ENCODE measurements around the gene ZMAT3.

ZMAT3 gene

GRCh38 chr3:179018808-179019207 lies 52.8 kb downstream of the ZMAT3 start:
- DNase-seq, result no peak

- DNase-seq, result no peak
Measured at GRCh38 chr3:179016979-179017670, 54.5 kb downstream of the ZMAT3 start.

DNA sequence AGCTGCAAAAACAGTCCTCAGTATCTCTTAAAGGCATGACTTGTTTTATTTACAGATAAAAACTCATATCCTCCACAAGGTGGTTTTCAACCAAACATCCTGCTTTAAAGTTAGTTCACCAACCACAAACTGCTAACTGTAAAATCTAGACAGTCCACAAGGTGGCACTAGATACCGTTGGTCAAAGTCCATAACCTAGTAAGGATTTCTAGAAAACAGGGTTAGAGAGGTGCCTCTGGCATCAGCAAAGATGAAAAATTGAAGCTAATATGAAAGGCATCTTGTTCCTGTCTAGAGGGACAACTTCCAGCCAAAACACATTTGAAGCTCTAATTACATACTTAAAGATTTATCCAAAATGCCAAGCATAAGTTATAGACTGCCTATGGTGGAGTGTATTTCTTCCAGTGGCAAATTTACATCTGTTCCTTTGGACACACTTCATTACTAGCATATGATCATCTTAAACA lies 56.0 kb downstream of the ZMAT3 start:
- peak; percentile 46 for DNase-seq

- no peak for DNase-seq
Measured at GRCh38 chr3:179005706-179006105, 65.9 kb downstream of the ZMAT3 start.

DNA sequence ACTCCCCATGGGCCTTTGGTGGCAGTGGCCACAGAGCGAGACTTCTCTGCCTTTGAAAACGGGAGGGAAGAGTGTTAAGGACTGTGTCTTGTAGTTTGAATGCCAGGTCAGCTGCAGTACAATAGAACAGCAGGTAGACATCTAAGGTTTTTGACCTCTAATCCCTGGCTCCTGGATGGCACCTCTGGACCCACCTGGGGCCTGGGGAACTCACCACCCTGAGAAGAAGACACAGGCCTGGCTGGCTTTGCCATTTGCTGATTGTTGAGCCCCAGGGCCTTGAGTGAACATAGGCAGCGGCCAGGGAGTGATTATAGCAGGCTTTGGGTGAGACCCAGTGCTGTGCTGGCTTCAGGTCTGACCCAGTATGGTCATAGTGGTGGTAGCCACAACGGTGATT lies 66.4 kb downstream of the ZMAT3 start:
- no peak for DNase-seq

DNA sequence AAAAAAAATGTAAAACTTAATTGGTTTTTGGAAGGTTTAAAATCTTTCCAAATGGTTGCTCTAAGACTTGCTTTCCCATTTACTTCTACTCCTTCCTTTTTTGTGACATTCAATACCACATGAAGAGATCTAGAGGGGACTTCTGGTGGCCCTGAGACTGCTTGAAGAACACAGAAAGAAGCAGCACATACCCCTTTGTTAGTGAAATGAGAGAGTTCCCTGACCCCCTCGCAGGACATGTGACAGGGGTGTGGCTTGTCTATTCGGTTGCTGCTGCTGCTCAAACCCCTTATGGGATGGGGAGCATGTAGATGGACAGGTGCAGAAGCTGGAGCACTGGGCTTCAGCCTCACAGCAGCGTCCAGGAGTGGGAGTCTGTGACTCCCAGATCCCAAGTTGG lies 71.0 kb downstream of the ZMAT3 start:
- DNase-seq, result no peak

DNA sequence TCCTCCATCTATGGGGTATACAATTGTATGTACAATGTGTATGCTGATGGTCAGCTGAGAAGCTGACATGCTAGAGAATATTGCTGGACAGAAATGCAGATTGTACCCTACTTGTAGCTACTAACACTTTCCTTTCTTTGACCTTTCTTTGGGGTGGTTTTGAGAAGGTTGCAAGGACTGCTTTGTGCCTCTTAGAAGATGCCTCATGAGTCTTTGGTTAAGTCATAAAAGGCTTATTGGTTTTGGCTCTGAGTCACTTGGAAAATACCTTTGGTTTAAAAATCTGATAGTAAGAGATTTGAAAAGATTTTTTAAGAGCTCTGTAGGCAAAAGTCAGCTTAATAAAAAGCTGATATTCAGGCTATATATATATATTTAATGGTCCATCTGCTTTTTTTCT lies 71.5 kb downstream of the ZMAT3 start:
- no peak for DNase-seq

- no peak for DNase-seq
Measured at GRCh38 chr3:178996399-178996798, 75.2 kb downstream of the ZMAT3 start.

DNA sequence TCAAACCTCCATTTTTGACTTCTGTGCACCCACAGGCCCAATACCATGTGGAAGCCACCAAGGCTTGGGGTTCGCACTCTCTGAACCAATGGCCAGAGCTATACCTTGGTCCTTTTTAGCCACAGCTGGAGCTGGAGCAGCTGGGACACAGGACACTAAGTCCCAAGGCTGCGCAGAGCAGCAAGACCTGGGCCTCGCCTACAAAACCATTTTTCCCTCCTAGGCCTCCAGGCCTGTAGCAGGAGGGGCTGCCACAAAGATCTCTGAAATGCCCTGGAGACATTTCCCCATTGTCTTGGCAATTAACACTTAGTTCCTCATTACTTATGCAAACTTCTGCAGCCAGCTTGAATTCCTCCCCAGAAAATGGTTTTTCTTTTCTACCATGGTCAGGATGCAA lies 81.3 kb downstream of the ZMAT3 start:
- DNase-seq, result no peak

- no peak for DNase-seq
Measured at GRCh38 chr3:178989821-178990220, 81.8 kb downstream of the ZMAT3 start.

DNA sequence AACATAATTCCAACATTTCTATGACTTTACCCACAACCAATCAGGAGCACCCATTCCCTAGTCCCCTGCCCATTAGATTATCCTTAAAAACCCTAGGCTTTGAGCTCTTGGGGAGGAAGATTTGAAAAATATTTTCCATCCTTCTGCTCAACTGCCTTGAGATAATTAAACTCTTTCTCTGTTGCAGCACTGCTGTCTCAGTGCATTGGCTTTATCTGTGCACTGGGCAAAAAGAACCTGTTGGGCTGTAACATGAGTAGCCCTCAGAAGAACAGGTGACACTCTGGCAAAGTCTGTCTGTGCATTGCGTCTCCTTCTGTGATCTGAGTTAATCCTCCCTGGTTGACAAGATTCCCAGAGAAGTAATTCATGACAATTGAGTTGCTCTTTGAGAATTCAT lies 83.9 kb downstream of the ZMAT3 start:
- DNase-seq, result no peak

GRCh38 chr3:178986456-178986855 lies 85.2 kb downstream of the ZMAT3 start:
- no peak for DNase-seq

- no peak for DNase-seq
Measured at GRCh38 chr3:178982137-178982536, 89.5 kb downstream of the ZMAT3 start.

GRCh38 chr3:178975320-178975719 lies 96.3 kb downstream of the ZMAT3 start:
- DNase-seq, result no peak

- no peak for DNase-seq
Measured at GRCh38 chr3:178971614-178972013, 100.0 kb downstream of the ZMAT3 start.

GRCh38 chr3:178969004-178969700 lies 102.5 kb downstream of the ZMAT3 start:
- no peak for DNase-seq
